CD4-positive, alpha-beta T cell treated with Interferon gamma for 1 hour (primary cell): ENCODE results near the gene LRP1.
A peak's percentile ranks its signal among the peaks of the same experiment; 100 is the strongest.

Experiments used
- DNase-seq: peaks from one replicate; pipeline ENCODE4 v3.0.0-alpha.2; 2020

Gene LRP1

GRCh38 chr12:57215668-57216013 is 87.4 kb downstream of the LRP1 start:
- peak; percentile 60 for DNase-seq

GRCh38 chr12:57216014-57216911 is 88.0 kb downstream of the LRP1 start, which contains the start of gene NXPH4:
NXPH4 (plus strand) TSS chr12:57216794; CDS start chr12:57216970, 176 bp downstream.
- peak; percentile 66 for DNase-seq

DNA sequence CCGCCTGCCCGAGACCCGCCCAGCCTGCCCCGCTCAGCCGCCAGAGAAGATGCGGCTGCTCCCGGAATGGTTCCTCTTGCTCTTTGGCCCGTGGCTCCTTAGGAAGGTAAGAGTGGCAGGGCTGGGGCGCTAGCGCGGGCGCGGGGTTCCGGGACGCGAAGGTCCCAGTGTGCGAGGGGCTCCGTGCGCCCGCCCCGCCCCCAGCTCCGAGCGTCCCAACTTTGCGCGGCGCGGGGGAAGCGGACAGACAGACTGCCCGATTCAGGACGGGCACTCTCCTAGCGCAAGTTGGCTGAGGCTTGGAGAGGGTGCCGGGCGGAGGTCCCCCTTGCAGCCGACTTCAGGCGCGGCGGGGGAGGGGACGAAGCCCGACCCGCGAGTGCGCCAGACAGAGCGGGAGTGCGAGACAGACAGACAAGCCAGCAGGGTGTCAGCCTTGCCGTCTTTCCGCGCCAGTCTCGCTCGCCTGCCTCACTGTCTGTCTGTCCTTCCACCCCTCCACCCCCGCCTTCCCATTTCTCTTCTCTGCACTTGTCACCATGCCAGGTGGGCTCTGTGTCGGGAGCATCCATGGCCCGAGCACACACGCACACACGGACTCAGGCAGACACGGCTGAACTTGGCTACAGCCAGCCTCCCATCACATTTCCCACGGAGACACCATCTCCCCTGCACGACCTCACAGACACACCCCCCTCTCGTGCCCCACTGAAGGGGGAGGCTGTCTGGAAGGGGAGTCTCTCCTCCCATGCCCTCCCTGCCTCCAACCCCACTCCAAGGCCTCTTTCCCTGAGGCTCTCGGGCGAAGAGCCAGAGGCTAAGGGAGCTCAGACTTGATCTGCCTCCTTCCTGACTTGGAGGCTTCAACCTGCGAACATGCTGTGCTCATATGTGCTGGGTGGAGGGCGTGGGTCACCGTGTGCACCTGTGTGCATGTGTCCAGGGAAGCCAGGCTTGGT is 88.9 kb downstream of the LRP1 start:
- peak; percentile 36 for DNase-seq

- no peak for DNase-seq
Observed at GRCh38 chr12:57218030-57218853, 90.0 kb downstream of the LRP1 start.

DNA sequence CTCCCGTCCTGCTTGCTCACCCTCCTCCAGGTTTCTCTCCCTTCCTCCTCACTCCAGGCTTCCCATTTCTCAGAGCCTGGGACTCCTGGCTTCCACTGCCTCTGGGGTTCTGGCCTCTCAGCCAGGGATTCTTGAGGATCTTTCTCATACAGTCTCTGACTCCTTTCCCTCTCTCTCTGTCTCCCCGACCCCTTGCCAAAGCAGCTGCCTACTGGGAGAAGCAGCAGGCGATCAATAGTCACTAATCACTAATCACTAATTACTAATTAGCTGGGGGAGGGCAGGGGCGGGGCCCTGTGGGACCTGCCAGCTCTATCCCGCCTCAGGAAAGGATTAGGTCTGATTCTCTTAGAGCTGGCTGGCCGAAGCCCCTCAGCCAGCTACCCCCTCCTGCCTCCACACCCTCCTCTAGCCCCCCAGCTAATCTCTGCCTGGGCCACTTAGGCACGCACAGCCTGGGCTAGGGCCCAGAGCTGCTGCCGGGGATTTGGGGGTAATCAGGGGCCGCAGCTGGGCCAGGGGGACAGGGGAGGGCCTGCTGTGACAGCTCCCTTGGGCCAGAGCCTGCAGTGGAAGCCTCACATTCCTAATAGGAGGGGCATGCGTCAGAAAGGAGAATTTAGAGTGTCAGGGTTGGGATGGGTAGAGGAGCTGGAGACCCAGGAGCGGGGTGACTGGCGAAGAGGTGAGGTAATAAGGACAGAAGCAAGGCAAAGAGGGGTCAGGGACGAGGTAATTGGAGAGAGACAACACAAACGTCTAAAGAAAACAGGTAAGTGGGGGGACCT is 91.1 kb downstream of the LRP1 start:
- DNase-seq, result no peak

DNA sequence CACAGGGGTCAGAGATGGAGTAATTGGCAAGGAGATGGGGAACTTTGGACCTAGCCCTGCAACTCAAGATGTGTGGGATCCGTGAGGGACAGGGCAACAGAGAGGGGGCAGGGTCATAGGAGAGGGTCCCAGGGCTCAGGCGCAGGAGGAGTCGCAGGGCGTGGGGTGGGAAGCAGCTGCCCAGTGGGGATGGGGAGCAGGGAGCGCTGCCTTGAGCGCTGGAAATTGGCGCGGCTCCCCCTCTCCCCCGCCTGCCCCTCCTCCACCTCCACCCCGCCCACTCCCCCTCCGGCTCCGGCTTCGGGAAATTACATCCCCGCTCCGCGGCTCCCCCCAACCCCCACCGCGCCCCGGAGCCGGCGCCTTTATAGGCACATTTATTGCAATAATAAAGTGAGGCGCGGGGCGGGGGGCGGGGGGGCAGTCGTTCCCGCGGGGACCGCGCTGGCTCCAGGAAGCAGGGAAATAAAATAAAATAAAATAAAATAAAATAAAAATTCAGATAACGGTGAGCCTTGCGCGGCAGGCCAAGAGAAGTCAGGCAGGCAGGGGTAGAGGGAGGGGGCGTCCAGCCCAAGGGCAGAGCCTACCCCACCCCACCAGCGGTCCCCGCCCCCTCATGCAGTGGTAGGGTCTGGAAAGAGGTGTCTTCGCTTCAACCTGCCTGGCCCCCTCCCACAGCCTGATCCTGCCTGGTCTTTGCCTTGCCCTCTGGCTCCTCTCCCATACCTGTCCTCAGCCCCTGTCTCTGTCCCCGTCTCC is 91.9 kb downstream of the LRP1 start:
- no peak for DNase-seq

DNA sequence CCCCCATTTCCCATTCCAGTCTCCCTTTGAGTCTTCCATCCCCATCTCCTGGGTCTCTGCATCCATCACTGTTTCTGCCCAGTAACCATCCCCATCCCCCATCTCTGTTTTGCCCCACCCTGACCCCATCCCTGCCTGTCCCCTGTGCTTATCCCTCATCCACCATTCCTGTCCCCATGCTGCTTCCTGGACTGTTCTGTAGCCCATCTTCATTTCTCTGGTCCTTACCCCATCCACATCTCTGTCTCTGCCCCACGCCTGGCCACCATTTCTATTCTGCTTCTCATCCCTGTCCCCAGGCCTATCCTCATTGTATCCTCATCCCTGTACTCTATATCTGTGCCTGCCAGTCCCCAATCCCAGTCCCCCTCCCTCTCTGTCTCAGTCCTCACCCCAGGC is 92.5 kb downstream of the LRP1 start:
- no peak for DNase-seq

GRCh38 chr12:57221169-57221917 is 93.1 kb downstream of the LRP1 start:
- no peak for DNase-seq

DNA sequence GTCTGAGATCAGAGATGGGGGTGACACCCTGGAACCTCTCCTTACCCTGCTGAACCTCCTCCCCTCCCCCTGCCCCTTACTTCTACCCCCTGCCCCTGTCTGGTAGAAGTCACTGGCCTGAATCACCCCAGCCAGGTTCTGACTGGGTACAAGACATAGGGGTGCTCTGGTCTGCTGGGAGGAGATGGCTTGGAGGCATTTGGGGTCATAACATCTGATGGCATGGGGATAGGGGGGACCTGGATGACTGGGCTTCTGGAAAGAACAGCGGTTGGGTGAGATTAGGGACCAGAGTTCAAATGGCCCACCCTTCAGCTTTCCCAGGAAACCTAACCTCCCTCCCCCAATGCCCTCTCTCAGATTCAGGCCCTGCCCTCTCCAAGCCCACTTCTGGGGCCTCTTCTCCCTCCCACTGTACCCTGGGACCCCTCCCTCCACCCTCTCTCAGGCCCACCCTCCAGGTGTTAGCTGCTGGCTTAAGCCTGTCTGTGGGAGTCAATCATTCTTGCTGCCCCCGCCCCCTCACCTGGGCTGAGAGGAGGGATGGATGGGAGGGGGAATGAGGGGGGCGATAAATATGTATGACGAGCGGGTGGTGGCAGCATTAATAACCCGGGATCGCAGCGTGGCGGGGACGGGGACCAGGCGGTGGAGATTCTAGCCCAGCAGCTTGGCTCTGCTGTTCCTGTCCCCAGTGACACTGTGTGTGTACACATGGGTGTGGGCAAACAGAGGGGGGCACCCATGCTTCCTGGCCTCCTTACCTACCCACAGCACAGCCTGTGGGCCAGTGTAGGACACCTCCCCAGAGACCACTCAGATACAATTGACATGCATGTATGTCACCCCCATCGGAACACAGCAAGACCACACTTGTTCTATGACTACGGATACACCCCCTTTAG is 94.3 kb downstream of the LRP1 start:
- no peak for DNase-seq

- DNase-seq, result peak; percentile 63
Observed at GRCh38 chr12:57223191-57224165, 95.2 kb downstream of the LRP1 start.

DNA sequence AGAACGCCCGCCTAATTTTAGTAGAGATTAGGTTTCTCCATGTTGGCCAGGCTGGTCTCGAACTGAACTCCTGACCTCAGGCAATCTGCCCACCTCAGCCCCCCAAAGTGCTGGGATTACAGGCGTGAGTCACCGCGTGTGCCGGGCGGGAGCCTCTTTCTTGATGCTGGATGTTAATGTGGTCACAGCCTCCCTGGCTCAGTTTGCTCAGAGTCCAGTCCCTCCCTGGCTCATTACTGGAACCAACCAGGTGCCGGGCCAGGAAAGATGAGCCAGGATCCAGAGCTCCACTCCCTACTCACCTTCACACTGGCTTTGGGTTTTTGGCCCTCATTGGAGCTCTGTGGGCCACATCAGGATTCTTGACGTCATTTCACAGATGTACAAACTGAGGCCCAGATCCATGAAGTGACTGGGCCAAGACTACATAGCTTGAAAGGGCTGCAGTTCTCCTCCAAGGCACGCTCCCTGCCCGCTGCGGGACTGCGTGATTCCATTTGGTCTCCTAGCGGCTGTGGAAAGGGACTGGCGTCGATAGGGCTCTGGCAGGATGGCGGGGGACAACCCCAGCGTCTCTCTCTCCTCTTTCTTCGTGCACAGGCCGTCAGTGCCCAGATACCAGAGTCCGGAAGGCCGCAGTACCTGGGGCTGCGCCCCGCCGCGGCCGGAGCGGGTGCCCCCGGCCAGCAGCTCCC is 96.1 kb downstream of the LRP1 start:
- no peak for DNase-seq

DNA sequence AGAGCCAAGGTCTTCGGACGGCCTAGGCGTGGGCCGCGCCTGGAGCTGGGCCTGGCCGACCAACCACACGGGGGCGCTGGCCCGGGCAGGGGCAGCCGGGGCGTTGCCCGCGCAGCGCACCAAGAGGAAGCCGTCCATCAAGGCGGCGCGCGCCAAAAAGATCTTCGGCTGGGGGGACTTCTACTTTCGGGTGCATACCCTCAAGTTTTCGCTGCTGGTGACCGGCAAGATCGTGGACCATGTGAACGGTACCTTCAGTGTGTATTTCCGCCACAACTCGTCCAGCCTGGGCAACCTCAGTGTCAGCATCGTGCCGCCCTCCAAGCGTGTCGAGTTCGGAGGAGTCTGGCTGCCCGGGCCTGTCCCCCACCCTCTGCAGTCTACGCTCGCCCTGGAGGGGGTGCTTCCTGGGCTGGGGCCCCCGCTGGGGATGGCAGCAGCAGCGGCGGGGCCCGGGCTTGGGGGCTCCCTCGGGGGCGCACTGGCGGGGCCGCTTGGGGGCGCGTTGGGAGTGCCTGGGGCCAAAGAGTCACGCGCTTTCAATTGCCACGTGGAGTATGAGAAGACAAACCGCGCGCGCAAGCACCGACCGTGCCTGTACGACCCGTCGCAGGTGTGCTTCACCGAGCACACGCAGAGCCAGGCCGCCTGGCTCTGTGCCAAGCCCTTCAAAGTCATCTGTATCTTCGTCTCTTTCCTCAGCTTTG is 96.8 kb downstream of the LRP1 start:
- DNase-seq, result peak; percentile 73

DNA sequence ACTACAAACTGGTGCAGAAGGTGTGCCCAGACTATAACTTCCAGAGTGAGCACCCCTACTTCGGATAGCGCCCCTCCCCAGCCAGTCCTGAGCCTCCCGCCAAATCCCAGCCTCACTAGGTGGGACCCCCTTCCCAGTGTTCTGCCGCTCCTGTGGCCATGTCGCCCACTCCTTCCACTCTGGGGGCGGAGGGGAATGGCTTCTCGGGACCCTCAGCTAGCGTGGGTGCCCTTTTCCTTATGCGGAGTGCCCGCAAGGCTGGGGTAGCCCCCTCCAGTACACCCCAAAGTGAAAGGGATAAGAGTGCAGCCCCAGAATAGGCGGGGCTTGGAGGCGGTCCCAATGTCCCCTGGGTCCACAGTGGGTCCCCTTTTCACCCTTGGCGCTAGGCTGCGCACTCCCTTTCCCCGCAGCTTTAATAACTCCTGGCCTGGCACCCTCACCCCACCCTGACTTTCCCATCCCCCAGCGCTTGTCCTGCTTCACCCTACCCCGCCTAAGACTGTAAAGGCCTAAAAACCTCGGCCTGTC is 97.5 kb downstream of the LRP1 start:
- DNase-seq, result no peak

DNA sequence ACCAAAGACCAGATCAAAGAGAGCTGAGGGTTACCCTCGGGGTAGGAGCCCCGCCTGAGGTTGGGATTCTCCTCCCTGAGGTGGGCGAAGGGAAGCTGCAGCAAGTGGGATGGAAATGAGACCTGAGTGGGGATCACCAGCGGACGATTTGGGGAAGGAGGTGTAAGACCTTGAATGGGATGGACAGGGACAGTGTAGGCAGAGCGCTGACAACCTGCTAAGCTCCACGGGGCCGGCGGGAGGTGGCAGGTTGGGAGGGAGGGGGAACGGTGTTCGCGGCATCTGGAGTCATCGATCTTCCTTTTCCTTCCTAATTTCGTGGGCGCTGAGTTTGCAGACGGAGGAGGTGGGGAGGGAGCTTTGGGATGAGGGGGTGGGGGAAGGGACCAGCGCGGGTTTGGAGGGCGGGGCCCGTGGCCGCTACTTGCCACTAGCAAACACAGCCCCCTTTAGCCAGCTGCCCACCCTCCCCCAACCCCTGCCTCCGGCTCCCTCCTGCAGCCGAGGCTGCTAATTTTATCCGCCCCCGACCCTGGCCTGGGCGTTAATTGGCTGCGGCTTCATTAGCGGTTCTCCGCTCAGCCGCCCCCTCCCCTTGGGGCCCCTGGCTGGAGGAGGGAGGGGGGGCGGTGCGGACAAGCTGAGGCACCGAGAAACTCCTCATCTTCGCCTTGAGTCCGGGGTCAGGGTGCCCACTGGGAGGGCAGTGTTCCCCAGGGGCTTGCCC is 98.5 kb downstream of the LRP1 start:
- no peak for DNase-seq

DNA sequence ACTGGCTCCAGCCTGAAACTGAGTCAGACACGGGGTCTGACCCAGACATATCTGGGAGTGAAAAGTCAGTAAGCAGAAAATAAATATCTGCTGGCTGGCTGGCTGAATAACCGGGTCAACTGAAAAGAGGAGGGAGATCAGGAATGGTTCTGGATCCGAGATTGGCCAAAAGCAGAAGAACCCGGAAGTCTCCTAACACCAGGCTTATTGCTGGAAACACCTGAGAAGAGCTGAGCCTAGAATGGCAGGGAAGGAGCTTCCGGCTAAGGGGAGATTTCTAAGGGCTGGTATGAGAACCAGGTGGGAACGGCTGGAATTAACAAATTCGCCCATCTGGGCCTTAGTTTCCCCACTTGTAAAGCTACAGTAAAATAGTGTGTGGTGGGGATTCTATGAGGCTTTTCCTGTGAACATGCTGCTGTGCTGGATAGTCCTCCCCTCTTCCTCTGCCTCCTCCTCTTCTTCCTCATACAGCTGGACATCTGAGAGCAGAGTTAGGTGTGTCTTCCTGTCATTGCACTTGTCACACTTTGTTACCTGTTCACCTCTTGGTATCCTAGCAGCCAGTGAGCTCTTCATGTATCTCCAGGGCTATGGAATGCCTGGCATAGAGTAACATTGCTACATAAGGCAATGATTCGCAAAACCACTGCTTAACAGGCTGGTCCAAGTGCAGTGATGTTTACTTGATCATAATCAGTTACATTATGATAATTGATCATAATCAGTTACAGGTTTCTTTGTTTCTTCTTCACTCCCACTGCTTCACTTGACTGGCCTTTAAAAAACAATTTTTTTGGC is 99.2 kb downstream of the LRP1 start:
- no peak for DNase-seq
